GM19372 (cell line): ENCODE results near the gene PML.
A peak's percentile ranks its signal among the peaks of the same experiment; 100 is the strongest.

Source experiments
- ATAC-seq: cut with Tn5 transposase; IDR thresholded peaks from one replicate; pipeline ENCODE4 v1.9.1; 2021; ENCODE audit warnings: mild to moderate bottlenecking, low read depth, moderate library complexity; ENCODE audit not compliant: unreplicated experiment

The PML gene

GRCh38 chr15:73984208-73984979, 10.1 kb upstream of the PML start:
- ATAC-seq, result no peak

GRCh38 chr15:73985101-73985873, 9.2 kb upstream of the PML start:
- ATAC-seq, result no peak

GRCh38 chr15:73986055-73986775, 8.3 kb upstream of the PML start:
- ATAC-seq, result no peak

- no peak for ATAC-seq
These were observed 7.8 kb upstream of the PML start for GRCh38 chr15:73986776-73987056.

GRCh38 chr15:73987250-73987649, 7.3 kb upstream of the PML start:
- no peak for ATAC-seq

GRCh38 chr15:73987681-73988444, 6.7 kb upstream of the PML start:
- no peak for ATAC-seq

GRCh38 chr15:73988445-73988969, 6.0 kb upstream of the PML start:
- ATAC-seq, result no peak

- ATAC-seq, result no peak
These were observed 5.3 kb upstream of the PML start for GRCh38 chr15:73989001-73989798.

- ATAC-seq, result no peak
These were observed 4.1 kb upstream of the PML start for GRCh38 chr15:73990250-73991005.

GRCh38 chr15:73991260-73991659, 3.3 kb upstream of the PML start:
- ATAC-seq, result no peak

- ATAC-seq, result peak; percentile 74
These were observed 2.6 kb upstream of the PML start, which contains the start of gene STOML1 for GRCh38 chr15:73991726-73992593. STOML1 (minus strand) TSS chr15:73992295; CDS start chr15:73992223, 72 bp downstream.

GRCh38 chr15:73992594-73992898, 2.0 kb upstream of the PML start:
- ATAC-seq, result no peak

- ATAC-seq, result no peak
These were observed 1.1 kb upstream of the PML start for GRCh38 chr15:73993211-73993994.

GRCh38 chr15:73994912-73995622, 551 bp downstream of the PML start:
- no peak for ATAC-seq

GRCh38 chr15:73996267-73996666, 1.8 kb downstream of the PML start:
- no peak for ATAC-seq

- ATAC-seq, result no peak
These were observed 2.4 kb downstream of the PML start for GRCh38 chr15:73996939-73997338.

- ATAC-seq, result no peak
These were observed 3.5 kb downstream of the PML start for GRCh38 chr15:73997986-73998385.
